ENCODE data around the gene CCND1. TPM values are rescaled to one million over a fixed set of nuclear protein-coding genes. Genes with fewer than 3 reads are reported as not detected.

The CCND1 gene
- total RNA-seq, 1 experiment from 2014 or later, result 106 TPM

DNA sequence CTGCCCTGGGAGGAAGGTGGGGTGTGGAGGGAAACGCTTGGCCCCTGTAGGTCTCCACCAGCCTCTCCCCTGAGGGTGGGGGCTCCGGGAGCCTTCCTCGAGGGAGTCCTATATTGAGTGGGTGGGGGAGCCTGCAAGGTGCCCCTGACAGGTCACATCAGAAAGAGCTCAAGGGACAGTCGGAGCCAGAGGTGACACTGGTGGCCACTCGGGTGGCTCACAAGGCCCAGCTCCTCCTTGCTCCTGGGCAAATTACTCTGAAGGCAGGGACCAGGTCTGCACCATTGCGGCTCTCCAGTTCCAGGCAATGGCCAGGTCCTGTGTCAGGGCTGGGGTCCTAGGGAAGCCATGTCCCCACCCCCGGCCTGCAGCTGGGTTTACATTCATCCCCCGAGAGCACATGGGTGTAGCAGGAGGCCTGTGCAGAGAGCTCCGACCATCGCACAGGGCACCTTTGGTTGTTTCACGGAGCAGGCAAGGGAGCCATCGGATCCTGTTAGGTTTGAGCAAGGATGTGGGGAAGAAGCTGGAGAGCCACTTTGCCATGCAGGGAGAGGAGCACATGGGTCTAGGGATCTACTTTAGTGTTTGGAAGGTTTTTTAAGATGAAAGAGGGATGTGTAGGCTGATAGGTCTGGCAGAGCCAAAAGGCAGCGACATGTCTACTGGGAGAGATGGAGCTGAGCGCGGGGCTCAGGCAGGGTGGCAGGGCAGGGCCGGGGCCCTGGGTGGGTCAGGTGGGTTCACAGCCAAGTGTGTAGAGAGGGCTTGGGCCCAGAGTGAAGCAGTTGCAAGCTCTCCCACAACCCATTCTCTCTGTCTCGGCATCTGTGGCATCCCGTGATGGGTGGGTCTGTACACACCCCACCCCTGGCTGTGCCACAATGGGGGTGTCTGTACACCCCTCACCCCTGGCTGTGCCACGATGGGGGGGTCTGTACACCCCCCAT, 14.8 kb downstream of the CCND1 start:
- no peaks in the 10 kb centered on the region for H3K9me3 Mint-ChIP-seq (ENCODE audit: unreplicated experiment)
- intact Hi-C loops (cut with micrococcal nuclease), result no loop called here
- H3K27ac Mint-ChIP-seq (ENCODE audit: low read depth, unreplicated experiment), result no peak overlapping the region
- H3K4me1 Mint-ChIP-seq (ENCODE audit: insufficient read depth, unreplicated experiment), result no peaks in the 10 kb centered on the region
- CTCF ChIA-PET, result interaction anchor here (0.7 to 1.7 kb wide), 5 partner anchors 10 to 554 kb away, joined by 3 to 11 read pairs (median 4); no protein-coding TSS in a partner anchor
- POLR2A ChIA-PET, result interaction anchor here (0.6 to 1.3 kb wide), 5 partner anchors 11 to 1377 kb away, joined by 3 to 4 read pairs (median 3); partner anchors contain the start of gene LTO1
- DNase-seq (ENCODE audit: unreplicated experiment), result no peak
- H3K4me3 Mint-ChIP-seq (ENCODE audit: unreplicated experiment), result no peak overlapping the region
- no peaks in the 10 kb centered on the region for H3K27me3 Mint-ChIP-seq (ENCODE audit: insufficient read depth, unreplicated experiment)
- peaks cover 35% of the 10 kb centered on the region for H3K36me3 Mint-ChIP-seq (ENCODE audit: insufficient read depth, unreplicated experiment)
- no TSS peak for BruUV-seq (replicated peaks)
- TF ChIP-seq, protein P1, sequence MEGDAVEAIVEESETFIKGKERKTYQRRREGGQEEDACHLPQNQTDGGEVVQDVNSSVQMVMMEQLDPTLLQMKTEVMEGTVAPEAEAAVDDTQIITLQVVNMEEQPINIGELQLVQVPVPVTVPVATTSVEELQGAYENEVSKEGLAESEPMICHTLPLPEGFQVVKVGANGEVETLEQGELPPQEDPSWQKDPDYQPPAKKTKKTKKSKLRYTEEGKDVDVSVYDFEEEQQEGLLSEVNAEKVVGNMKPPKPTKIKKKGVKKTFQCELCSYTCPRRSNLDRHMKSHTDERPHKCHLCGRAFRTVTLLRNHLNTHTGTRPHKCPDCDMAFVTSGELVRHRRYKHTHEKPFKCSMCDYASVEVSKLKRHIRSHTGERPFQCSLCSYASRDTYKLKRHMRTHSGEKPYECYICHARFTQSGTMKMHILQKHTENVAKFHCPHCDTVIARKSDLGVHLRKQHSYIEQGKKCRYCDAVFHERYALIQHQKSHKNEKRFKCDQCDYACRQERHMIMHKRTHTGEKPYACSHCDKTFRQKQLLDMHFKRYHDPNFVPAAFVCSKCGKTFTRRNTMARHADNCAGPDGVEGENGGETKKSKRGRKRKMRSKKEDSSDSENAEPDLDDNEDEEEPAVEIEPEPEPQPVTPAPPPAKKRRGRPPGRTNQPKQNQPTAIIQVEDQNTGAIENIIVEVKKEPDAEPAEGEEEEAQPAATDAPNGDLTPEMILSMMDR (IDR thresholded peaks at IDR 0.05; ENCODE audit: unreplicated experiment), result no peak

DNA sequence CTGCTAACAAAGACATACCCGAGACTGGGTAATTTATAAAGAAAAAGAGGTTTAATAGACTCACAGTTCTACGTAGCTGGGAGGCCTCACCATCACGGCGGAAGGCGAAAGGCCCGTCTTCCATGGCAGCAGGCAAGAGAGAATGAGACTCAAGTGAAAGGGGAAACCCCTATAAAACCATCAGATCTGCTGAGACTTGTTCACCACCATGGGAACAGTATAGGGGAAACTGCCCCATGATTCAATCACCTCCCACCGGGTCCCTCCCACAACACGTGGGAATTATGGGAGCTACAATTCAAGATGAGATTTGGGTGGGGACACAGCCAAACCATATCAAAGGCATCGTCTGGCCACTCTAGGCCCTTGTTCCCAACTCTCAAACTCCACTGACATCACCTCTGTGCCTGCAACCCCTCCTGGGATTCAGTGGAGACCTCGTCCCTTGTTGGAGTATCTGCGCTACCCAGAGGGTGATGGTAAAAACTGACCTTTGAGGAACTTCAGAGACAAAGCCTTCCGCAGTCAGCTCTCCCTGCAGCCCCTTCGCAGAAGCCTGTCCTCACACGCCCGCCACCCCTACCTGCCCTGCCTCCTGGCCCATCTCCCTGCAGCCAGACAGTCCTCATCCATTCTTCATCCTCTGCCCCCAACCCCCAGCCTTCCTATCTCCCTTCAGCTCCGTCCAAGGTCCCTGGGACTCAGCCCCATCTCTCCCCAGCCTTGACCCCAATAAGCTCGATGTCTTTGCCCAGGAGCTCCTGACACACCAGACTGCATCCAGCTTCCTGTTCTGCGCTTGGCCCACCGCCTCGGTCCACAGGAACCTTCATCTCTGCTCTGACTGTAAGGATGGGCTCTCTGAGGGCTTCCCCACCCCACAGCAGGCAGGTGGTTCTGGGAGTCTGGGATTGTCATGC, 15.8 kb downstream of the CCND1 start:
- POLR2A ChIA-PET, result interaction anchor here (1.0 to 1.3 kb wide), 2 partner anchors 13 to 18 kb away, joined by 4 read pairs; partner anchors contain the start of gene LTO1
- CTCF ChIA-PET, result interaction anchor here (1.4 to 1.7 kb wide), 3 partner anchors 13 to 555 kb away, joined by 3 to 11 read pairs (median 8); no protein-coding TSS in a partner anchor
- intact Hi-C loops (cut with micrococcal nuclease), result no loop called here
- Mint-ChIP-seq H3K9me3 (ENCODE audit: unreplicated experiment) (no peaks in the 10 kb centered on the region), H3K4me1 (ENCODE audit: insufficient read depth, unreplicated experiment) (no peaks in the 10 kb centered on the region), H3K27ac (ENCODE audit: low read depth, unreplicated experiment) (no peak overlapping the region), H3K36me3 (ENCODE audit: insufficient read depth, unreplicated experiment) (peaks cover 26% of the 10 kb centered on the region), H3K27me3 (ENCODE audit: insufficient read depth, unreplicated experiment) (no peaks in the 10 kb centered on the region), H3K4me3 (ENCODE audit: unreplicated experiment) (no peak overlapping the region)
- no TSS peak for BruUV-seq (replicated peaks)
- TF ChIP-seq, protein P1 (IDR thresholded peaks at IDR 0.05; ENCODE audit: unreplicated experiment), result no peak
- peak; percentile 15 for DNase-seq (ENCODE audit: unreplicated experiment)

DNA sequence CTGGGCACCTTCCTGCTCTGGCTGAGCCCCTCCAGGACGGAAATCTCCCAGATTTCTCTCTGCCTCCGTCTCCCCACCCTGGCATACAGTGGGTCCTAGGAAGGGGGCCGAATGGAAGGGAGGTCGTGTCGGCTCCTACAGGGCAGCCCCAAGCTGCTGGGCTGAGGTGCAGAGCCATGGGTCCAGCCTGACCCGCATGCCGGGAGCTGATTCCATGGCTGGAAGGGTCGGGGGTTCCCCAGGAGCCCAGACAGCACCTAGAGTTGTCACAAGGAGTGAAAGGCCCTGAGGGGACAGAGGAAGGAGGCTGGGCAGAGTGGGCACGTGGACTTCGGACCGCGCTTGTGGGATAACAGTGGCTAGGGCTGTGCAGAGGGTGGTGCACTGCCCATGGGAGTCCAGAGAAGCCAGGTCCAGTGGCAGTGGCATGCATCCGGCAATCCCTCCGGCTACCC, 16.5 kb downstream of the CCND1 start:
- Mint-ChIP-seq H3K36me3 (ENCODE audit: insufficient read depth, unreplicated experiment) (peaks cover 19% of the 10 kb centered on the region), H3K9me3 (ENCODE audit: unreplicated experiment) (no peaks in the 10 kb centered on the region), H3K27ac (ENCODE audit: low read depth, unreplicated experiment) (no peak overlapping the region), H3K4me3 (ENCODE audit: unreplicated experiment) (no peak overlapping the region), H3K27me3 (ENCODE audit: insufficient read depth, unreplicated experiment) (no peaks in the 10 kb centered on the region), H3K4me1 (ENCODE audit: insufficient read depth, unreplicated experiment) (no peaks in the 10 kb centered on the region)
- intact Hi-C loops (cut with micrococcal nuclease), result no loop called here
- BruUV-seq (replicated peaks), result no TSS peak
- ChIA-PET POLR2A (no interaction called here), CTCF (interaction anchor here (1.2 to 1.6 kb wide), 3 partner anchors 14 to 558 kb away, joined by 3 to 11 read pairs (median 4); no protein-coding TSS in a partner anchor)
- TF ChIP-seq, protein P1 (IDR thresholded peaks at IDR 0.05; ENCODE audit: unreplicated experiment), result no peak
- DNase-seq (ENCODE audit: unreplicated experiment), result no peak
